Measurements from ENCODE around the gene MYMX.

DNA sequence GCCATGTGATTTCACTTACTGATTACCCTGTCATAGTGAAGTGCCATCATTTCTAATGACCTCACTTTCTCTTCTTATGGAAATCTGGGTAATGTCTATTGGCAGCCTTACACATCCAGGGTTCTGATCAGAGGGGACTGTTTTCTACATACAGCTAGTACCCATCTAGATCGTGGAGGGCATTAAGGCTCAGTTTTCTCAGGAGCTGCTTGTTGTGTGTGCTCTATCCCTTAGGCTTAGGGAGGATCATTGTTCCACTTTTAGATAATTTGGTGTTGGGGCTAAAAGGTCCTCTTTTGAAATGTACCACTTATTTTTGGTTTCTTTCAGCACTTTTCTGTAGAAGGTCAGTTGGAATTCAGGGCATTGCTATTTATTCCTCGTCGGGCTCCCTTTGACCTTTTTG, 34.0 kb downstream of the MYMX start:
- TF ChIP-seq POLR2AphosphoS5 (IDR thresholded peaks at IDR 0.05; ENCODE audit: borderline replicate concordance, low read depth, low read length) (no peak; the same call in 1 of the 2 replicates), EZH2 (IDR thresholded peaks at IDR 0.05) (no peak)
